Immature natural killer cell (primary cell): ENCODE data around the gene TTLL9. TPM values are rescaled to one million over a fixed set of nuclear protein-coding genes. Genes with fewer than 3 reads are reported as not detected.

Experiments used
- DNase-seq, 3 donors: peaks; one replicate each; pipeline ENCODE4 v3.0.0; 2022; ENCODE audit warnings: mixed read lengths in 1 of 3
- H3K27ac Mint-ChIP-seq, 6 donors: one replicate each; pipeline ENCODE4 v1.8.0; 2020; ENCODE audit warnings: mixed read lengths in 6 of 6, mild to moderate bottlenecking in 5 of 6, inconsistent platforms in 4 of 6, moderate library complexity in 3 of 6
- H3K27me3 Mint-ChIP-seq, 3 donors: one replicate each; pipeline ENCODE4 v1.8.0; 2020 to 2021; ENCODE audit warnings: low read depth in 3 of 3, mild to moderate bottlenecking in 3 of 3, mixed read lengths in 3 of 3, moderate library complexity in 3 of 3, inconsistent platforms in 1 of 3
- H3K36me3 Mint-ChIP-seq, 3 donors: one replicate each; pipeline ENCODE4 v1.8.0; 2020; ENCODE audit warnings: mixed read lengths in 3 of 3, inconsistent platforms in 2 of 3, mild to moderate bottlenecking in 2 of 3
- H3K4me1 Mint-ChIP-seq, 2 donors: one replicate each; pipeline ENCODE4 v1.8.0; 2020; ENCODE audit warnings: inconsistent platforms in 2 of 2, mild to moderate bottlenecking in 2 of 2, mixed read lengths in 2 of 2, moderate library complexity in 1 of 2
- H3K4me3 Mint-ChIP-seq, 5 donors: one replicate each; pipeline ENCODE4 v1.8.0; 2020; ENCODE audit warnings: mild to moderate bottlenecking in 5 of 5, mixed read lengths in 5 of 5, inconsistent platforms in 3 of 5, moderate library complexity in 3 of 5
- H3K9me3 Mint-ChIP-seq, 6 donors: one replicate each; pipeline ENCODE4 v1.8.0; 2020; ENCODE audit warnings: mild to moderate bottlenecking in 6 of 6, mixed read lengths in 6 of 6, inconsistent platforms in 4 of 6, moderate library complexity in 3 of 6
- polyA plus RNA-seq, 3 donors: library from polyadenylated mRNA; unstranded; fragments of 300-500 nt; fragmentation: Illumina TruSeq; gene quantifications; one replicate each; pipeline ENCODE4 v1.2.3, GENCODE V29; 2021

Gene TTLL9
- polyA plus RNA-seq, 3 donors from 2014 or later: 0.37 TPM; not detected in 2

DNA sequence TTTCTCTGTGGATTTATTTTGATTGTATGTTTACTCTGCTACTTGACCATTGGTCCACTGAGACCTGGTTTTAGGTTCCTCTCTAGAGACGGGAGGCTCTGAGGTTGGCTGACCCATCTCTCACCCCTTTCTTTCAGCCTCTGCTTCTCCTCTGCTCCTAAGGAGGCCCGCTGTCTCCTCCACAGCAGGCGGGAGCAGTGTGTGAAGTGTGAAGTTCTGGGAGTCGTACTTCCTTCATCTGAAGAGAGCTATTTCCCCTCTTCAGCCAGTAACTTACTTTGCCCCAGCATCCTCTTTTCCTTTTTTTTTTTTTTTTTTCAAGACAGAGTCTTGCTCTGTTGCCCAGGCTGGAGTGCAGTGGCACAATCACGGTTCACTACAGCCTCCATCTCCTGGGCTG lies 60.3 kb downstream of the TTLL9 start:
- Mint-ChIP-seq H3K4me1 (no peaks in the 10 kb centered on the region), H3K36me3 (no peaks in the 10 kb centered on the region), H3K27me3 (peaks cover 0 to 3% (median 1%) of the 10 kb centered on the region in 3 donors), H3K9me3 (no peaks in the 10 kb centered on the region), H3K4me3 (no peak overlapping the region), H3K27ac (no peak overlapping the region)
- no peak for DNase-seq

DNA sequence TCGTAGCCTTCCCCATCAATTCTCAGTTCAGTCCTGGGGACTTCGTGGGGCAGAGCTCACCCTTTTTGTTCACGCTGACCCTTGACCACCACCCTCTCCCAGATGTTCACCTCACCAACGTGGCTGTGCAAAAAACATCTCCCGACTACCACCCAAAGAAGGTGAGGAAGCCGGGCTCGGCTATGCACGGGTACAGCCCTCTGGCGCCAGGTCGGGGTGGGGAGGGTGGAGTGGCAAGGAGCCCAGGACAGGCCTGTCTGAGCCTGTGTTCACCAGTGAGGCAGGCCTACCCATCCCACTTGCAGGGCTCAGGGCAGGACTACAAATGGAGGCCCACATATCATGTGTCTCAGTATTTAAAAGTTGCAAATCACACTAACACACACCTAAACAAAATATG lies 63.3 kb downstream of the TTLL9 start:
- Mint-ChIP-seq H3K27ac (no peak overlapping the region), H3K27me3 (peaks cover 0 to 3% (median 0%) of the 10 kb centered on the region in 3 donors), H3K9me3 (no peaks in the 10 kb centered on the region), H3K4me1 (no peaks in the 10 kb centered on the region), H3K4me3 (no peak overlapping the region), H3K36me3 (no peaks in the 10 kb centered on the region)
- no peak for DNase-seq

DNA sequence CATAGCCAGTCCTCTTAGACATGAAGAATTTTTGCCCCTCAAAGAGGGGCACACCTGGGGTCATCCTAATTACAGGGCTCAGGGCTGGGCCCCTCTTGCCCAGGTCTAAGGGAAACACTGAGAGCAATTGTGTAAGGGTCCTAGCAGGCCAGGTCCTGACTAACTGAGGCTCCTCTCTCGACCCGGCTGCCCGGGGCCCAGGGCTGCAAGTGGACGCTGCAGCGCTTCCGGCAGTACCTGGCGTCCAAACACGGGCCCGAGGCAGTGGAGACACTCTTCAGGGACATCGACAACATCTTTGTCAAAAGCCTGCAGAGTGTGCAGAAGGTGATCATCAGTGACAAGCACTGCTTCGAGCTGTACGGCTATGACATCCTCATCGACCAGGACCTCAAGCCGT lies 64.1 kb downstream of the TTLL9 start:
- no peak overlapping the region for H3K4me3 Mint-ChIP-seq
- H3K4me1 Mint-ChIP-seq: no peaks in the 10 kb centered on the region
- H3K36me3 Mint-ChIP-seq: no peaks in the 10 kb centered on the region
- H3K9me3 Mint-ChIP-seq: no peaks in the 10 kb centered on the region
- no peak for DNase-seq
- H3K27ac Mint-ChIP-seq: no peak overlapping the region
- H3K27me3 Mint-ChIP-seq: peaks cover 0 to 3% (median 0%) of the 10 kb centered on the region in 3 donors

- Mint-ChIP-seq H3K4me3 (no peak overlapping the region), H3K27me3 (peaks cover 0 to 3% (median 0%) of the 10 kb centered on the region in 3 donors), H3K4me1 (no peaks in the 10 kb centered on the region), H3K36me3 (no peaks in the 10 kb centered on the region), H3K9me3 (no peaks in the 10 kb centered on the region), H3K27ac (no peak overlapping the region)
- no peak for DNase-seq
These were observed 64.7 kb downstream of the TTLL9 start for GRCh38 chr20:31934968-31935764.

GRCh38 chr20:31936420-31936819 lies 66.0 kb downstream of the TTLL9 start:
- Mint-ChIP-seq H3K4me3 (no peak overlapping the region), H3K27me3 (peaks cover 0 to 2% (median under 1%) of the 10 kb centered on the region in 3 donors), H3K27ac (no peak overlapping the region), H3K4me1 (no peaks in the 10 kb centered on the region), H3K36me3 (no peaks in the 10 kb centered on the region), H3K9me3 (no peaks in the 10 kb centered on the region)
- no peak for DNase-seq

- no peak for DNase-seq
- Mint-ChIP-seq H3K27ac (no peak overlapping the region), H3K27me3 (peaks cover 0 to 2% (median 1%) of the 10 kb centered on the region in 3 donors), H3K9me3 (no peaks in the 10 kb centered on the region), H3K36me3 (peaks cover 0 to 5% (median 0%) of the 10 kb centered on the region in 3 donors), H3K4me3 (no peak overlapping the region), H3K4me1 (no peaks in the 10 kb centered on the region)
These were observed 67.4 kb downstream of the TTLL9 start for GRCh38 chr20:31937820-31938219.

GRCh38 chr20:31939661-31940060 lies 69.2 kb downstream of the TTLL9 start:
- peaks cover 2 to 8% (median 3%) of the 10 kb centered on the region in 3 donors for H3K36me3 Mint-ChIP-seq
- no peaks in the 10 kb centered on the region for H3K4me1 Mint-ChIP-seq
- H3K4me3 Mint-ChIP-seq: no peak overlapping the region
- DNase-seq: no peak
- peaks cover 0 to 4% (median 1%) of the 10 kb centered on the region in 3 donors for H3K27me3 Mint-ChIP-seq
- H3K27ac Mint-ChIP-seq: peak overlapping the region in 1 of 6 donors; percentile 4
- no peaks in the 10 kb centered on the region for H3K9me3 Mint-ChIP-seq

GRCh38 chr20:31943052-31943471 lies 72.6 kb downstream of the TTLL9 start:
- no peak overlapping the region for H3K27ac Mint-ChIP-seq
- H3K4me3 Mint-ChIP-seq: no peak overlapping the region
- H3K9me3 Mint-ChIP-seq: no peaks in the 10 kb centered on the region
- peaks cover 7 to 25% (median 15%) of the 10 kb centered on the region in 3 donors for H3K36me3 Mint-ChIP-seq
- no peak for DNase-seq
- peaks cover 0 to 4% (median 1%) of the 10 kb centered on the region in 3 donors for H3K27me3 Mint-ChIP-seq
- no peaks in the 10 kb centered on the region for H3K4me1 Mint-ChIP-seq

DNA sequence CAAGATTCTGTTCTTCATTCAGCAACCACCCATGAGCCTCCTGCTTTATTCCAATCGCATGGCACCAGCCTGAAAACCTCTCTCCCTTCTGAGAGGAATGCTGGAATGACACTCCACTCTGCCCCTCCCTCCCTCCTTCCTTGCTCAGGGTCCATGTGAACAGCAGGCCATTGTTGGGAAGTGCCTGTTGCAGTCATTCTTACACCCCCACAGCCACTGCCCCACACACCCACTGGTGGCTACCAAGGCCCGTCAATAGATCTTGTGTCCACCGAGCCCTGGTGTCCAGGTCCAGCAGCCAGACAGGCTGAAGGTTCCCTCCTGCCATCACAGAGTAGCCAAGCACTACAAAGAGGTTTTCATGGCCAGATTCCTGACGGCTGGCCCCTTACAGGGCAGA lies 74.9 kb downstream of the TTLL9 start:
- H3K27ac Mint-ChIP-seq: no peak overlapping the region
- H3K27me3 Mint-ChIP-seq: peaks cover 0 to 4% (median 1%) of the 10 kb centered on the region in 3 donors
- H3K4me1 Mint-ChIP-seq: peaks cover 10 to 18% of the 10 kb centered on the region in 2 donors
- H3K4me3 Mint-ChIP-seq: no peak overlapping the region
- no peaks in the 10 kb centered on the region for H3K9me3 Mint-ChIP-seq
- peaks cover 17 to 39% (median 29%) of the 10 kb centered on the region in 3 donors for H3K36me3 Mint-ChIP-seq
- DNase-seq: no peak

- Mint-ChIP-seq H3K4me3 (no peak overlapping the region), H3K9me3 (no peaks in the 10 kb centered on the region), H3K36me3 (peaks cover 17 to 39% (median 29%) of the 10 kb centered on the region in 3 donors), H3K4me1 (peaks cover 14 to 23% of the 10 kb centered on the region in 2 donors), H3K27ac (no peak overlapping the region), H3K27me3 (peaks cover 0 to 3% (median 1%) of the 10 kb centered on the region in 3 donors)
- no peak for DNase-seq
These were observed 75.4 kb downstream of the TTLL9 start for GRCh38 chr20:31945785-31946184.

GRCh38 chr20:31948008-31948407 lies 77.6 kb downstream of the TTLL9 start:
- peaks cover 28 to 38% of the 10 kb centered on the region in 2 donors for H3K4me1 Mint-ChIP-seq
- no peak overlapping the region for H3K27ac Mint-ChIP-seq
- H3K27me3 Mint-ChIP-seq: peaks cover 3 to 7% (median 7%) of the 10 kb centered on the region in 3 donors
- no peaks in the 10 kb centered on the region for H3K9me3 Mint-ChIP-seq
- no peak overlapping the region for H3K4me3 Mint-ChIP-seq
- DNase-seq: no peak
- H3K36me3 Mint-ChIP-seq: peaks cover 17 to 34% (median 29%) of the 10 kb centered on the region in 3 donors

- peaks cover 5 to 12% (median 9%) of the 10 kb centered on the region in 3 donors for H3K27me3 Mint-ChIP-seq
- DNase-seq: no peak
- H3K9me3 Mint-ChIP-seq: no peaks in the 10 kb centered on the region
- peaks cover 28 to 38% of the 10 kb centered on the region in 2 donors for H3K4me1 Mint-ChIP-seq
- peak overlapping the region in 4 of 5 donors; percentile 90 to 99 (median 97) for H3K4me3 Mint-ChIP-seq
- peaks cover 11 to 27% (median 23%) of the 10 kb centered on the region in 3 donors for H3K36me3 Mint-ChIP-seq
- H3K27ac Mint-ChIP-seq: peak overlapping the region in 4 of 6 donors; percentile 6 to 87 (median 41)
These were observed 79.6 kb downstream of the TTLL9 start for GRCh38 chr20:31949877-31950646.

- Mint-ChIP-seq H3K36me3 (peaks cover 11 to 22% (median 19%) of the 10 kb centered on the region in 3 donors), H3K9me3 (no peaks in the 10 kb centered on the region), H3K27me3 (peaks cover 5 to 15% (median 12%) of the 10 kb centered on the region in 3 donors), H3K4me3 (peak overlapping the region; percentile 90 to 99 (median 97)), H3K4me1 (peaks cover 28 to 38% of the 10 kb centered on the region in 2 donors), H3K27ac (peak overlapping the region; percentile 13 to 96 (median 93))
- no peak for DNase-seq
These were observed 80.7 kb downstream of the TTLL9 start for GRCh38 chr20:31951203-31951529.
